ENCODE results near the gene PNCK. TPM values are rescaled to one million over a fixed set of nuclear protein-coding genes. Genes with fewer than 3 reads are reported as not detected.

PNCK gene
- total and polyA plus RNA-seq, 12 donors: 0.42 to 6.5 (median 1.2) TPM; not detected in 2

- Histone ChIP-seq H3K4me1 (replicated peaks in 1 of 2) (no peaks in the 10 kb centered on the region), H3K27ac (no peak overlapping the region), H3K36me3 (replicated peaks in 1 of 2) (no peaks in the 10 kb centered on the region), H3K9me3 (replicated peaks in 1 of 3) (no peaks in the 10 kb centered on the region), H3K4me3 (no peak overlapping the region), H3K27me3 (peaks cover 11% of the 10 kb centered on the region)
- peak in 1 of 7 donors; percentile 31 for DNase-seq
- intact Hi-C loops (cut with DNase I): no loop called here
- WGBS, 4 donors: 48 to 68% (median 59%) methylated on average over 16 to 17 of the region's 17 CpGs
- no peak for TF ChIP-seq POLR2A (IDR thresholded peaks at IDR 0.05)
- no peak for TF ChIP-seq CTCF (IDR thresholded peaks at IDR 0.05)
Observed at GRCh38 chrX:153622661-153623309, 50.8 kb downstream of the PNCK start.

GRCh38 chrX:153621949-153622598 is 51.5 kb downstream of the PNCK start:
- Histone ChIP-seq H3K9me3 (replicated peaks in 1 of 3) (no peaks in the 10 kb centered on the region), H3K27ac (no peak overlapping the region), H3K4me3 (no peak overlapping the region), H3K36me3 (replicated peaks in 1 of 2) (no peaks in the 10 kb centered on the region), H3K4me1 (replicated peaks in 1 of 2) (no peaks in the 10 kb centered on the region), H3K27me3 (peaks cover 11% of the 10 kb centered on the region)
- WGBS, 4 donors: 76 to 89% (median 84%) methylated on average over 26 to 27 of the region's 27 CpGs
- TF ChIP-seq POLR2A (IDR thresholded peaks at IDR 0.05): no peak
- intact Hi-C loops (cut with DNase I): no loop called here
- no peak for DNase-seq

- peaks cover 15% of the 10 kb centered on the region for H3K27me3 ChIP-seq
- 69 to 83% (median 77%) methylated on average over 5 of the region's 5 CpGs for whole genome bisulfite sequencing, 4 donors
- intact Hi-C loops (cut with DNase I): no loop called here
Observed at GRCh38 chrX:153620576-153620975, 53.0 kb downstream of the PNCK start.

More at GRCh38 chrX:153620576-153620975, 53.0 kb downstream of the PNCK start:
- no peaks in the 10 kb centered on the region for H3K36me3 ChIP-seq (replicated peaks in 1 of 2)
- H3K4me3 ChIP-seq: no peak overlapping the region
- DNase-seq: no peak
- TF ChIP-seq CTCF (IDR thresholded peaks at IDR 0.05): no peak
- no peak for TF ChIP-seq POLR2A (IDR thresholded peaks at IDR 0.05)
- no peaks in the 10 kb centered on the region for H3K4me1 ChIP-seq (replicated peaks in 1 of 2)
- H3K9me3 ChIP-seq (replicated peaks in 1 of 3): no peaks in the 10 kb centered on the region
- H3K27ac ChIP-seq: no peak overlapping the region

Small RNA genes lying within 50 kb of the gene (small RNA-seq; reads per million reads assigned to genes)
- gene RN7SL687P: 0 reads per million in 2 donors

Other genes with a start within 250 kb of the PNCK start
- 1 to 10 TPM in 3 of 9 donors, under 1 TPM in 5, not detected in 1; 0.28 to 4.3 (median 0.63) TPM for gene TREX2, start 227.8 kb downstream of the PNCK start, total RNA-seq
- 1 to 10 TPM in 2 of 3 donors, not detected in 1; 1.7 to 1.8 TPM for gene TREX2, start 227.8 kb downstream of the PNCK start, polyA plus RNA-seq
- gene HAUS7, start 203.2 kb downstream of the PNCK start, total RNA-seq: 10 to 100 TPM; 13.0 to 46.3 (median 19.3) TPM
- 100 to 1,000 TPM in 1 of 3 donors, 10 to 100 TPM in 1, 1 to 10 TPM in 1; 7.3 to 111 (median 59.1) TPM for gene HAUS7, start 203.2 kb downstream of the PNCK start, polyA plus RNA-seq
- 100 to 1,000 TPM in 7 of 9 donors, 10 to 100 TPM in 2; 18.9 to 338 (median 254) TPM for gene BGN, start 178.8 kb downstream of the PNCK start, total RNA-seq
- gene BGN, start 178.8 kb downstream of the PNCK start, polyA plus RNA-seq: 100 to 1,000 TPM; 176 to 598 (median 240) TPM
- 10 to 100 TPM in 8 of 9 donors, 1 to 10 TPM in 1; 1.1 to 46.4 (median 19.9) TPM for gene ATP2B3, start 156.2 kb downstream of the PNCK start, total RNA-seq
- gene ATP2B3, start 156.2 kb downstream of the PNCK start, polyA plus RNA-seq: 10 to 100 TPM in 2 of 3 donors, 1 to 10 TPM in 1; 9.8 to 15.3 (median 13.6) TPM
- 10 to 100 TPM; 13.2 to 36.7 (median 24.1) TPM for gene CCNQ, start 74.7 kb downstream of the PNCK start, total RNA-seq
- 10 to 100 TPM; 18.7 to 48.5 (median 38.1) TPM for gene CCNQ, start 74.7 kb downstream of the PNCK start, polyA plus RNA-seq
- 10 to 100 TPM in 1 of 9 donors, under 1 TPM in 5, not detected in 3; 0.11 to 15.9 (median 0.24) TPM for gene DUSP9, start 26.6 kb downstream of the PNCK start, total RNA-seq
- gene DUSP9, start 26.6 kb downstream of the PNCK start, polyA plus RNA-seq: not detected
- 100 to 1,000 TPM in 4 of 9 donors, 10 to 100 TPM in 4, 1 to 10 TPM in 1; 3.1 to 136 (median 71.0) TPM for gene SLC6A8, start 14.1 kb upstream of the PNCK start, total RNA-seq
- 100 to 1,000 TPM in 1 of 3 donors, 10 to 100 TPM in 2; 51.8 to 118 (median 63.0) TPM for gene SLC6A8, start 14.1 kb upstream of the PNCK start, polyA plus RNA-seq
- 100 to 1,000 TPM; 168 to 343 (median 285) TPM for gene BCAP31, start 50.6 kb upstream of the PNCK start, total RNA-seq
- gene BCAP31, start 50.6 kb upstream of the PNCK start, polyA plus RNA-seq: 100 to 1,000 TPM; 121 to 274 (median 218) TPM
- 10 to 100 TPM; 29.6 to 78.0 (median 51.0) TPM for gene ABCD1, start 51.0 kb upstream of the PNCK start, total RNA-seq
- 10 to 100 TPM; 29.7 to 58.6 (median 42.3) TPM for gene ABCD1, start 51.0 kb upstream of the PNCK start, polyA plus RNA-seq
- 100 to 1,000 TPM in 1 of 9 donors, 10 to 100 TPM in 7, 1 to 10 TPM in 1; 1.1 to 103 (median 34.9) TPM for gene PLXNB3, start 90.4 kb upstream of the PNCK start, total RNA-seq
- 100 to 1,000 TPM in 1 of 3 donors, 10 to 100 TPM in 2; 21.7 to 119 (median 87.3) TPM for gene PLXNB3, start 90.4 kb upstream of the PNCK start, polyA plus RNA-seq
- gene SRPK3, start 107.2 kb upstream of the PNCK start, total RNA-seq: 1 to 10 TPM in 5 of 9 donors, under 1 TPM in 3, not detected in 1; 0.14 to 2.9 (median 1.3) TPM
- 10 to 100 TPM in 1 of 3 donors, 1 to 10 TPM in 1, under 1 TPM in 1; 0.31 to 20.5 (median 4.9) TPM for gene SRPK3, start 107.2 kb upstream of the PNCK start, polyA plus RNA-seq
- 100 to 1,000 TPM in 2 of 9 donors, 10 to 100 TPM in 7; 68.4 to 144 (median 83.1) TPM for gene IDH3G, start 120.6 kb upstream of the PNCK start, total RNA-seq
- 100 to 1,000 TPM in 2 of 3 donors, 10 to 100 TPM in 1; 73.9 to 112 (median 111) TPM for gene IDH3G, start 120.6 kb upstream of the PNCK start, polyA plus RNA-seq
- 100 to 1,000 TPM; 162 to 609 (median 366) TPM for gene SSR4, start 120.9 kb upstream of the PNCK start, total RNA-seq
- 1,000 to 10,000 TPM in 1 of 3 donors, 100 to 1,000 TPM in 2; 195 to 1,349 (median 921) TPM for gene SSR4, start 120.9 kb upstream of the PNCK start, polyA plus RNA-seq
- 1 to 10 TPM in 8 of 9 donors, under 1 TPM in 1; 0.69 to 8.8 (median 3.4) TPM for gene PDZD4, start 156.7 kb upstream of the PNCK start, total RNA-seq
- gene PDZD4, start 156.7 kb upstream of the PNCK start, polyA plus RNA-seq: 10 to 100 TPM in 1 of 3 donors, 1 to 10 TPM in 2; 3.0 to 39.2 (median 9.5) TPM
- gene L1CAM, start 212.4 kb upstream of the PNCK start, total RNA-seq: 10 to 100 TPM in 3 of 9 donors, 1 to 10 TPM in 4, under 1 TPM in 2; 0.52 to 50.1 (median 2.7) TPM
- 10 to 100 TPM in 2 of 3 donors, 1 to 10 TPM in 1; 8.9 to 34.1 (median 14.5) TPM for gene L1CAM, start 212.4 kb upstream of the PNCK start, polyA plus RNA-seq
- 1 to 10 TPM in 1 of 9 donors, under 1 TPM in 8; 0.11 to 1.1 (median 0.57) TPM for gene AVPR2, start 230.9 kb upstream of the PNCK start, total RNA-seq
- 1 to 10 TPM in 2 of 3 donors, not detected in 1; 1.0 to 1.6 TPM for gene AVPR2, start 230.9 kb upstream of the PNCK start, polyA plus RNA-seq

Data from adrenal gland (tissue), 12 donors.